Neutrophil (primary cell): ENCODE results near the gene DMD.

ENCODE experiments used
- H3K27ac ChIP-seq: fragments of 200-600 bp; sonication (generic); 2 replicates; pipeline ENCODE4 v1.5.1; 2016; ENCODE audit warnings: mild to moderate bottlenecking, moderate library complexity
- H3K27me3 ChIP-seq: fragments of 200-600 bp; sonication (generic); 2 replicates; pipeline ENCODE4 v1.6.0; 2016; ENCODE audit warnings: mild to moderate bottlenecking
- H3K36me3 ChIP-seq: fragments of 200-600 bp; sonication (generic); 2 replicates; pipeline ENCODE4 v1.5.1; 2017
- H3K4me1 ChIP-seq, 2 experiments: fragments of 200-600 bp in 1 of 2; sonication (generic) in 1 of 2; 1 replicate in 1 of 2; 2 replicates in 1 of 2; pipeline versions ENCODE4 v1.5.1 to v1.6.1; 2013 to 2016; ENCODE audit warnings: low read depth in 1 of 2, low read length in 1 of 2, mild to moderate bottlenecking in 1 of 2, moderate library complexity in 1 of 2; ENCODE audit not compliant: control insufficient read depth in 1 of 2, insufficient read depth in 1 of 2
- H3K4me3 ChIP-seq, 2 experiments: fragments of 200-600 bp in 1 of 2; sonication (generic) in 1 of 2; 1 replicate in 1 of 2; 2 replicates in 1 of 2; pipeline ENCODE4 v1.5.1; 2013 to 2016; ENCODE audit warnings: low read depth in 1 of 2, low read length in 1 of 2, mild to moderate bottlenecking in 1 of 2, moderate library complexity in 1 of 2
- H3K9me3 ChIP-seq: fragments of 200-600 bp; sonication (generic); 2 replicates; pipeline ENCODE4 v1.5.1; 2016
- CTCF ChIP-seq: fragments of 200-600 bp; sonication (generic); IDR thresholded peaks from 2 replicates; pipeline ENCODE4 v1.5.1; 2016; ENCODE audit warnings: antibody characterized with exemption

Gene DMD

GRCh38 chrX:31110657-31111056, 2100.7 kb downstream of the DMD start:
- TF ChIP-seq CTCF: no peak
- Histone ChIP-seq H3K27me3 (no peaks in the 10 kb centered on the region), H3K27ac (no peak overlapping the region), H3K4me1 (no peaks in the 10 kb centered on the region), H3K4me3 (no peak overlapping the region), H3K9me3 (no peaks in the 10 kb centered on the region), H3K36me3 (no peaks in the 10 kb centered on the region)

GRCh38 chrX:31099536-31100090, 2111.7 kb downstream of the DMD start:
- Histone ChIP-seq H3K4me3 (no peak overlapping the region), H3K27me3 (no peaks in the 10 kb centered on the region), H3K9me3 (no peaks in the 10 kb centered on the region), H3K36me3 (no peaks in the 10 kb centered on the region), H3K4me1 (no peaks in the 10 kb centered on the region), H3K27ac (no peak overlapping the region)
- TF ChIP-seq CTCF: no peak

- Histone ChIP-seq H3K27ac (no peak overlapping the region), H3K9me3 (no peaks in the 10 kb centered on the region), H3K27me3 (no peaks in the 10 kb centered on the region), H3K36me3 (no peaks in the 10 kb centered on the region), H3K4me1 (no peaks in the 10 kb centered on the region), H3K4me3 (no peak overlapping the region)
- no peak for TF ChIP-seq CTCF
Measured at GRCh38 chrX:31098079-31098478, 2113.3 kb downstream of the DMD start.

GRCh38 chrX:31093639-31093975, 2117.7 kb downstream of the DMD start:
- Histone ChIP-seq H3K27me3 (no peaks in the 10 kb centered on the region), H3K4me3 (no peak overlapping the region), H3K36me3 (no peaks in the 10 kb centered on the region), H3K4me1 (no peaks in the 10 kb centered on the region), H3K9me3 (no peaks in the 10 kb centered on the region), H3K27ac (no peak overlapping the region)
- no peak for TF ChIP-seq CTCF

GRCh38 chrX:31092970-31093638, 2118.2 kb downstream of the DMD start:
- Histone ChIP-seq H3K27me3 (no peaks in the 10 kb centered on the region), H3K36me3 (no peaks in the 10 kb centered on the region), H3K4me3 (no peak overlapping the region), H3K27ac (no peak overlapping the region), H3K4me1 (no peaks in the 10 kb centered on the region), H3K9me3 (no peaks in the 10 kb centered on the region)
- TF ChIP-seq CTCF: no peak
